ENCODE measurements around the gene USH1G. TPM values are rescaled to one million over a fixed set of nuclear protein-coding genes. Genes with fewer than 3 reads are reported as not detected.

Gene USH1G
- total RNA-seq, 8 experiments from 2014 or later: 0.11 to 0.76 (median 0.20) TPM; not detected in 2

GRCh38 chr17:74961657-74962350, 38.7 kb upstream of the USH1G start:
- H3K4me3 ChIP-seq: no peak overlapping the region
- in situ Hi-C loops (cut with MboI; ENCODE audit: low pct_unique_long_range_greater_than_20kb in 2 of 9, low sequenced_read_pairs in 9 of 9, unreplicated experiment in 9 of 9): no loop called here
- WGBS, 10 experiments: 0 to 90% (median 20%) methylated on average over 1 to 10 of the region's 23 CpGs; no CpG with 5 or more reads in 1 of the 10 experiments
- H3K4me1 ChIP-seq (replicated peaks in 1 of 2): no peaks in the 10 kb centered on the region
- ATAC-seq (replicated peaks in 6 of 8): peak; percentile 49 to 86 (median 68)
- H3K27ac ChIP-seq: no peak overlapping the region

- H3K4me1 ChIP-seq (replicated peaks in 1 of 2): no peaks in the 10 kb centered on the region
- 0 to 52% (median 17%) methylated on average over 1 to 7 of the region's 19 CpGs; no CpG with 5 or more reads in 5 of the 10 experiments for WGBS, 10 experiments
- in situ Hi-C loops (cut with MboI; ENCODE audit: low pct_unique_long_range_greater_than_20kb in 2 of 9, low sequenced_read_pairs in 9 of 9, unreplicated experiment in 9 of 9): no loop called here
- no peak overlapping the region for H3K4me3 ChIP-seq
- H3K27ac ChIP-seq: no peak overlapping the region
- ATAC-seq (replicated peaks in 6 of 8): peak; percentile 13 to 80 (median 68)
Observed at GRCh38 chr17:74960570-74961342, 37.7 kb upstream of the USH1G start.

DNA sequence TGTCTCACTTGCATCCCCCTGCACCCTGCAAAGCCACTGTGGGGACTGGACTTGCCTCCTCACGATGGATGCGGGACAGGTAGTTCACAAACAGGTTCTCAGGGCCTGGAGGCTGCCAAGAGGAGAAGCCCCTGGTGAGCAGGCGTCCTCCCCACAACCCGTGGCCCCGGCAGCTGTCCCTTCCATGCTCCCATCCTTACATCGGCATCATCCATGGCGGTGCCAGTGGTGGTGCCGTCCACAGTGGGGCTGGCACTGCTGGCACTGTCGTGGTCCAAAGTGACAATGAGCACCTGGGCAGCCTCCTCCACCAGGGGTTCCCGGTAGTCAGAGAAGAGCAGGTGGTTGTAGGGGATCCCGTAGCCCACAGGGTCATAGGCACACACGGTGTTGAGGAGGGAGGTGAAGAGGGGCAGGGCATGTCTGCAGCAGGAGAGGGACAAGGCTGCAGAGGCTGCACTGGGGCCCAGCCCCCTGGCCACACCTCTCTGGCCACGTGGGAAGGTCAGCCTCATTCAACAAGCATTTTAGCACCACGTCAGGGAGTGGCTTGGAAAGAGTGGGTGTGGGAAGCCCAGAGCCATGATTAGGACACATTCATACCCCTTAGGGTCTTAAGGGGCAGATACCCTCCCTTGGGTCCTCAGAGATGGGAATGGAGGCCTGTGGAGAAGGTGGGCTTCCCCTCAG, 36.9 kb upstream of the USH1G start:
- WGBS, 10 experiments: 42 to 80% (median 57%) methylated on average over 1 to 5 of the region's 14 CpGs; no CpG with 5 or more reads in 6 of the 10 experiments
- peak in 4 of 8 experiments; percentile 1 to 82 (median 50) for ATAC-seq (replicated peaks in 6 of 8)
- H3K4me1 ChIP-seq (replicated peaks in 1 of 2): no peaks in the 10 kb centered on the region
- H3K4me3 ChIP-seq: no peak overlapping the region
- no peak overlapping the region for H3K27ac ChIP-seq
- in situ Hi-C loops (cut with MboI; ENCODE audit: low pct_unique_long_range_greater_than_20kb in 2 of 9, low sequenced_read_pairs in 9 of 9, unreplicated experiment in 9 of 9): no loop called here

DNA sequence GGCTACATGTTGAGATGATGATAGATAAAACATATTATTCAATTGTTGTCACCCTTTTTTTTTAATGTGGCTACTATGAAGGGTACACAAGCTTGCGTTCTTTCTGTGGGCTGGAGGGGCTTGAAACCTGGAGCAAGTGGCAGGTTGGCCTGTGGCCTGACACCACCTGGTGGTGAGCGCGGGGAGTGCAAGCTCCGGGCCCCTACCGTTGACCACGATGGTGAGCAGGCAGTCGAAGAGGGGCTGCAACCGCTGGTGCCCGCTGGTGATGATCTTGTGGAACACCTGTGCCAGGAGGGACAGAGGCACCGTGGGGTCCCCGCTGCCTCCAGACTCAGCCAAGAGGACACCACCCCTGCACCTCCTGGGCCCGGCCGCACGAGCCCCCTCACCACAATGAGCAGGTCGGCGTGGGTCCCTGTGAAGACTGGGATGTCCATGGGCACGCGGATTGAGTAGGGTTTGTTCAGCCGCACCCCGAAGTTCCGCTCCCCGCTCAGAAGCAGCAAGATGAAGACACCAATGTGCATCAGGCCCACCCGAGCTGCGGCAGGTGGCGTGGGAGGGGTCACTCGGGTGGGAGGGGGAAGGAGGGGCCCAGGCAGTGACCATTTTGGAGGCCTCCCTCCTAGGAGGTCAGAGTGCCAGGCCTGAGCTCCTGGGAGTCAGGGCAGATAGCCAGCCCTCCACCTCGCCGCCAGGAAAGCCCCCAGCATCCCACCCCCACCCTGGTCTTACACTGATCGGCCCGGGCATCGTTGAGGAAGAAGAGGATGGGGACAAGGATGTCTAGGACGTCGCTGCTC, 35.1 kb upstream of the USH1G start:
- in situ Hi-C loops (cut with MboI; ENCODE audit: low pct_unique_long_range_greater_than_20kb in 2 of 9, low sequenced_read_pairs in 9 of 9, unreplicated experiment in 9 of 9): no loop called here
- Histone ChIP-seq H3K4me3 (no peak overlapping the region), H3K4me1 (replicated peaks in 1 of 2) (no peaks in the 10 kb centered on the region), H3K27ac (no peak overlapping the region)
- WGBS, 10 experiments: 10 to 51% (median 14%) methylated on average over 4 to 10 of the region's 33 CpGs; no CpG with 5 or more reads in 6 of the 10 experiments
- ATAC-seq (replicated peaks in 6 of 8): peak; percentile 24 to 68 (median 42)

DNA sequence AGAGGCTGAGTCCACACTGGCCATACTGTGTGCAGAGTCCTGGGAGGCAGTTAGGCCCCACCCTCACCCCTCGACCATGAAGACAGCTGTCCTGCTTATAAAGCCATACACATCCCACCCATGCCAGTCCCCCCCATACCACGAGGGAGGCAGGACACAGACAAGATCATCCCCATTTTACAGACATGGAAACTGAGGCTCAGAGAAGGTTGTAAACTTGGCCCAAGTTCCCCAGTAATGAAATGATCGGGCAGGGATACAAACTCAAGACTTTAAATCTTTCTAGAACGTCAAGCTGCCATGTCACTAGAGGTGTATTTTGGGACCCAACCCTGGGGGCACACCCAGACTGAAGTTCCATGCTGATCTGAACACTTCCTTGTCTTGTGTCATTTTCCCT, 33.0 kb upstream of the USH1G start:
- Histone ChIP-seq H3K27ac (no peak overlapping the region), H3K4me1 (replicated peaks in 1 of 2) (peaks cover 6 to 8% of the 10 kb centered on the region in 2 donors), H3K4me3 (no peak overlapping the region)
- in situ Hi-C loops (cut with MboI; ENCODE audit: low pct_unique_long_range_greater_than_20kb in 2 of 9, low sequenced_read_pairs in 9 of 9, unreplicated experiment in 9 of 9): no loop called here
- ATAC-seq (replicated peaks in 6 of 8): no peak
- WGBS, 10 experiments: 17 to 49% (median 33%) methylated on average over 1 to 3 of the region's 4 CpGs; no CpG with 5 or more reads in 5 of the 10 experiments

- WGBS, 10 experiments: 0 to 72% (median 42%) methylated on average over 1 to 10 of the region's 13 CpGs; no CpG with 5 or more reads in 2 of the 10 experiments
- in situ Hi-C loops (cut with MboI; ENCODE audit: low pct_unique_long_range_greater_than_20kb in 2 of 9, low sequenced_read_pairs in 9 of 9, unreplicated experiment in 9 of 9): no loop called here
- Histone ChIP-seq H3K4me3 (no peak overlapping the region), H3K4me1 (replicated peaks in 1 of 2) (peaks cover 6 to 8% of the 10 kb centered on the region in 2 donors), H3K27ac (no peak overlapping the region)
- ATAC-seq (replicated peaks in 6 of 8): no peak
Observed at GRCh38 chr17:74954665-74955421, 31.8 kb upstream of the USH1G start.

DNA sequence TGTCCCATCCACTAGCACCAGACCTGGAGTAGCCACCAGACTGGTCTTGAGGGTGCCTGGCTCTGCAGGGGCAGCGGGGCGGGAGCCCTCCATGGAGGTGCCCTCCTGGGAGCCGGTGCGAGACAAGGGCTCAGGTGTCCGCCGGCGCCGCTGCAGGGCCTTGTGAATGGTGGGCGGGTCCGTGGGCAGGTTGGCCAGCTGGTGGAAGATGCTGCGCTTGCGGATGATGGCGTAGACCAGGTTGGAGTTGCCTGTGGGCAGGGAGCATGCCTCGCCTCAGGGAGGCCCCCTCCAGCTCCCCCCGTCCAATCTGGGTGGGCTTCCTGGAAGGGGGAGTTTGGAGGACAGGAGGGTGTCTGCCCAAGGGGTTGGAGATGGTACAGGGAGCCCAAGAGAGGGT, 31.1 kb upstream of the USH1G start:
- no peak for ATAC-seq (replicated peaks in 6 of 8)
- Histone ChIP-seq H3K27ac (no peak overlapping the region), H3K4me3 (no peak overlapping the region), H3K4me1 (replicated peaks in 1 of 2) (peaks cover 6 to 8% of the 10 kb centered on the region in 2 donors)
- 87 to 100% methylated on average over 1 to 3 of the region's 15 CpGs; no CpG with 5 or more reads in 8 of the 10 experiments for WGBS, 10 experiments
- in situ Hi-C loops (cut with MboI; ENCODE audit: low pct_unique_long_range_greater_than_20kb in 2 of 9, low sequenced_read_pairs in 9 of 9, unreplicated experiment in 9 of 9): no loop called here

- 81 to 100% methylated on average over 1 to 4 of the region's 11 CpGs; no CpG with 5 or more reads in 8 of the 10 experiments for WGBS, 10 experiments
- Histone ChIP-seq H3K4me1 (replicated peaks in 1 of 2) (peaks cover 6 to 8% of the 10 kb centered on the region in 2 donors), H3K4me3 (no peak overlapping the region), H3K27ac (no peak overlapping the region)
- ATAC-seq (replicated peaks in 6 of 8): no peak
- in situ Hi-C loops (cut with MboI; ENCODE audit: low pct_unique_long_range_greater_than_20kb in 2 of 9, low sequenced_read_pairs in 9 of 9, unreplicated experiment in 9 of 9): no loop called here
Observed at GRCh38 chr17:74953134-74953687, 30.2 kb upstream of the USH1G start.

GRCh38 chr17:74952431-74953133, 29.5 kb upstream of the USH1G start:
- Histone ChIP-seq H3K4me3 (no peak overlapping the region), H3K27ac (no peak overlapping the region), H3K4me1 (replicated peaks in 1 of 2) (peaks cover 6 to 8% of the 10 kb centered on the region in 2 donors)
- in situ Hi-C loops (cut with MboI; ENCODE audit: low pct_unique_long_range_greater_than_20kb in 2 of 9, low sequenced_read_pairs in 9 of 9, unreplicated experiment in 9 of 9): no loop called here
- 0 to 67% (median 33%) methylated on average over 1 to 4 of the region's 24 CpGs; no CpG with 5 or more reads in 5 of the 10 experiments for WGBS, 10 experiments
- ATAC-seq (replicated peaks in 6 of 8): peak in 3 of 8 experiments; percentile 32 to 53 (median 33)

- ATAC-seq (replicated peaks in 6 of 8): no peak
- in situ Hi-C loops (cut with MboI; ENCODE audit: low pct_unique_long_range_greater_than_20kb in 2 of 9, low sequenced_read_pairs in 9 of 9, unreplicated experiment in 9 of 9): no loop called here
- H3K27ac ChIP-seq: no peak overlapping the region
Observed at GRCh38 chr17:74951680-74952421, 28.8 kb upstream of the USH1G start.

DNA sequence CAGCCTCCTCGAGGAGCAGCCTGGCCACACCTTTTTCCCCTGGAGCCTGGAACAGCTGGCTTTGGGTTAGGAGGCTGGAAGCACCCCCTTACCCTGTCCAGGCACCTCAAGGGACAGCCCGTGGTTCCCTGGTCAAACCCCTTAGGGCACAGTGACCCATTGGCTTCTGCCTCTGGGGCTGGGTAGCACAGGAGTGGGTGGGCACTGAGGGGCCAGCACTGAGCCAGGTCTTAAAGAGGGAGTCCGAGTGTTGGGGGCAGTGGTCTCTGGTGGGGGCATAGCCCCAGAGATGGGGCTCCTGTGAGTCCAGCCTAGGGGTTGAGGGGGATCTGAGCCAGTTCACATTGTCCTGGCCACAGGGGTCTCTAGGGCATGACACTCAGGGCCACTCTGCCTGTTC, 28.0 kb upstream of the USH1G start:
- H3K27ac ChIP-seq: no peak overlapping the region
- in situ Hi-C loops (cut with MboI; ENCODE audit: low pct_unique_long_range_greater_than_20kb in 2 of 9, low sequenced_read_pairs in 9 of 9, unreplicated experiment in 9 of 9): no loop called here

More at GRCh38 chr17:74951680-74952421, 28.8 kb upstream of the USH1G start:
- H3K4me3 ChIP-seq: no peak overlapping the region
- H3K4me1 ChIP-seq (replicated peaks in 1 of 2): peaks cover 6 to 8% of the 10 kb centered on the region in 2 donors
- WGBS, 10 experiments: 67 to 100% (median 93%) methylated on average over 1 to 4 of the region's 32 CpGs; no CpG with 5 or more reads in 6 of the 10 experiments

More for the DNA sequence above, 28.0 kb upstream of the USH1G start:
- ATAC-seq (replicated peaks in 6 of 8): no peak
- Histone ChIP-seq H3K4me1 (replicated peaks in 1 of 2) (peaks cover 6 to 8% of the 10 kb centered on the region in 2 donors), H3K4me3 (no peak overlapping the region)
- WGBS, 10 experiments: 60 to 100% (median 60%) methylated on average over 1 of the region's 3 CpGs; no CpG with 5 or more reads in 7 of the 10 experiments
